ENCODE measurements around the gene COL6A5.

COL6A5 gene

GRCh38 chr3:130456540-130456939 is 111.1 kb downstream of the COL6A5 start:
- DNase-seq = no peak

- DNase-seq = no peak
Observed at GRCh38 chr3:130457671-130458070, 112.2 kb downstream of the COL6A5 start.

- no peak for DNase-seq
Observed at GRCh38 chr3:130459944-130460343, 114.5 kb downstream of the COL6A5 start.

- DNase-seq = no peak
Observed at GRCh38 chr3:130462089-130462488, 116.6 kb downstream of the COL6A5 start.

- DNase-seq = no peak
Observed at GRCh38 chr3:130463221-130463620, 117.7 kb downstream of the COL6A5 start.

- DNase-seq = no peak
Observed at GRCh38 chr3:130465521-130465920, 120.0 kb downstream of the COL6A5 start.

- DNase-seq = no peak
Observed at GRCh38 chr3:130468311-130468710, 122.8 kb downstream of the COL6A5 start.

- DNase-seq = no peak
Observed at GRCh38 chr3:130470126-130470525, 124.7 kb downstream of the COL6A5 start.

- DNase-seq = no peak
Observed at GRCh38 chr3:130473416-130473815, 127.9 kb downstream of the COL6A5 start.

GRCh38 chr3:130480736-130481135 is 135.3 kb downstream of the COL6A5 start:
- DNase-seq = peak in 1 of 2 experiments; percentile 11

GRCh38 chr3:130488288-130488687 is 142.8 kb downstream of the COL6A5 start:
- DNase-seq = no peak

- no peak for DNase-seq
Observed at GRCh38 chr3:130488769-130489450, 143.4 kb downstream of the COL6A5 start.

GRCh38 chr3:130490241-130490640 is 144.8 kb downstream of the COL6A5 start:
- no peak for DNase-seq

GRCh38 chr3:130491431-130491830 is 146.0 kb downstream of the COL6A5 start:
- no peak for DNase-seq

- no peak for DNase-seq
Observed at GRCh38 chr3:130504701-130505100, 159.2 kb downstream of the COL6A5 start.

- DNase-seq = no peak
Observed at GRCh38 chr3:130506031-130506430, 160.6 kb downstream of the COL6A5 start.

GRCh38 chr3:130507746-130508145 is 162.3 kb downstream of the COL6A5 start:
- DNase-seq = no peak

- DNase-seq = no peak
Observed at GRCh38 chr3:130509008-130509407, 163.5 kb downstream of the COL6A5 start.

- DNase-seq = no peak
Observed at GRCh38 chr3:130514681-130515080, 169.2 kb downstream of the COL6A5 start.

- DNase-seq = no peak
Observed at GRCh38 chr3:130515755-130516154, 170.3 kb downstream of the COL6A5 start.

- no peak for DNase-seq
Observed at GRCh38 chr3:130516645-130517512, 171.4 kb downstream of the COL6A5 start, which contains the start of gene COL6A6. COL6A6 (plus strand) TSS chr3:130517177; CDS start chr3:130560365, 43,188 bp downstream.

- no peak for DNase-seq
Observed at GRCh38 chr3:130517602-130518001, 172.1 kb downstream of the COL6A5 start.

GRCh38 chr3:130519754-130520153 is 174.3 kb downstream of the COL6A5 start:
- no peak for DNase-seq

GRCh38 chr3:130522399-130522798 is 176.9 kb downstream of the COL6A5 start:
- no peak for DNase-seq

Measured in SW 1271 (cell line).